Esophagus muscularis mucosa (tissue), 4 donors: ENCODE measurements around the gene LRRC27. TPM values are rescaled to one million over a fixed set of nuclear protein-coding genes. Genes with fewer than 3 reads are reported as not detected.

Experiments used
- DNase-seq: peaks from one replicate; pipeline ENCODE4 v3.0.0-alpha.2; 2017; ENCODE audit errors: extremely low spot score
- H3K27ac ChIP-seq, 4 donors: fragments of 200-600 bp; sonication (generic); replicated peaks in 1 of 4; 1 replicate in 3 of 4; 2 replicates in 1 of 4; pipeline ENCODE4 v1.5.1; 2016 to 2019; ENCODE audit warnings: mild to moderate bottlenecking in 1 of 4
- H3K27me3 ChIP-seq, 4 donors: fragments of 200-600 bp; sonication (generic); one replicate each; pipeline versions ENCODE4 v1.5.1 to v1.6.0; 2016 to 2019
- H3K36me3 ChIP-seq, 4 donors: fragments of 200-600 bp; sonication (generic); one replicate each; pipeline ENCODE4 v1.5.1; 2016 to 2019
- H3K4me1 ChIP-seq, 4 donors: fragments of 200-600 bp; sonication (generic); one replicate each; pipeline ENCODE4 v1.5.1; 2016 to 2019
- H3K4me3 ChIP-seq, 4 donors: fragments of 200-600 bp; sonication (generic); 1 replicate in 2 of 4; 2 replicates in 2 of 4; pipeline ENCODE4 v1.5.1; 2016 to 2019; ENCODE audit warnings: mild to moderate bottlenecking in 4 of 4, moderate library complexity in 1 of 4
- H3K9me3 ChIP-seq, 4 donors: fragments of 200-600 bp; sonication (generic); 1 replicate in 3 of 4; 2 replicates in 1 of 4; pipeline ENCODE4 v1.5.1; 2016 to 2019
- CTCF ChIP-seq, 3 experiments: fragments of 200-600 bp in 2 of 3; fragments of 450-650 bp in 1 of 3; sonication (generic) in 2 of 3; IDR thresholded peaks; one replicate each; pipeline ENCODE4 v1.5.1; 2017 to 2019; ENCODE audit warnings: antibody characterized with exemption in 3 of 3, mild to moderate bottlenecking in 2 of 3, moderate library complexity in 1 of 3
- EP300 ChIP-seq: sonication (generic); formaldehyde crosslinking; IDR thresholded peaks from one replicate; pipeline ENCODE4 v1.6.1; 2017; ENCODE audit warnings: antibody characterized with exemption
- POLR2A ChIP-seq: fragments of 450-650 bp; IDR thresholded peaks from one replicate; pipeline ENCODE4 v1.6.1; 2017; ENCODE audit warnings: antibody characterized with exemption, moderate library complexity, mild to moderate bottlenecking, low read depth
- POLR2AphosphoS5 ChIP-seq, 2 donors: sonication (generic); formaldehyde crosslinking; IDR thresholded peaks; one replicate each; pipeline ENCODE4 v1.6.1; 2017; ENCODE audit warnings: antibody characterized with exemption in 2 of 2
- WGBS: methylation state at CpG from one replicate; pipeline ENCODE4 v1.1.5; 2018; 5-methylcytosine and 5-hydroxymethylcytosine counted together
- intact Hi-C: fragments of 100-400 bp; cut with DNase I; formaldehyde crosslinking; loops from one replicate; pipeline ENCODE4 v1.15.1; 2023
- total RNA-seq, 4 donors: library from RNA; depleted of rRNA; stranded (reverse); fragments of >200 nt; gene quantifications; one replicate each; pipeline versions ENCODE4 v1.1.0 to v1.2.1, GENCODE V29; 2016

LRRC27 gene
- total RNA-seq, 4 donors from 2014 or later, result 5.8 to 19.1 (median 9.5) TPM

GRCh38 chr10:132309471-132309865 lies 22.5 kb upstream of the LRRC27 start:
- intact Hi-C loops, result loop anchor here (2.0 to 5.0 kb wide), 2 partner anchors 21 to 327 kb away; partner anchors contain the start of gene BNIP3
- TF ChIP-seq EP300, result no peak
- TF ChIP-seq CTCF (IDR thresholded peaks at IDR 0.05), result no peak
- TF ChIP-seq POLR2AphosphoS5 (IDR thresholded peaks at IDR 0.05), result no peak
- no peak for TF ChIP-seq POLR2A
- DNase-seq, result no peak
- Histone ChIP-seq H3K4me1 (peaks cover 12 to 27% (median 24%) of the 10 kb centered on the region in 4 donors), H3K9me3 (no peaks in the 10 kb centered on the region), H3K27me3 (no peaks in the 10 kb centered on the region), H3K4me3 (no peak overlapping the region), H3K27ac (no peak overlapping the region), H3K36me3 (no peaks in the 10 kb centered on the region)
- WGBS, result 76% methylated on average over 10 of the region's 12 CpGs

GRCh38 chr10:132309879-132310591 lies 22.0 kb upstream of the LRRC27 start:
- no peak for TF ChIP-seq POLR2A
- TF ChIP-seq POLR2AphosphoS5 (IDR thresholded peaks at IDR 0.05), result no peak
- TF ChIP-seq EP300, result no peak
- no peak for TF ChIP-seq CTCF (IDR thresholded peaks at IDR 0.05)
- Histone ChIP-seq H3K4me1 (peaks cover 12 to 27% (median 24%) of the 10 kb centered on the region in 4 donors), H3K27ac (no peak overlapping the region), H3K4me3 (no peak overlapping the region), H3K36me3 (no peaks in the 10 kb centered on the region), H3K9me3 (no peaks in the 10 kb centered on the region), H3K27me3 (no peaks in the 10 kb centered on the region)
- 82% methylated on average over 5 of the region's 7 CpGs for WGBS
- no peak for DNase-seq
- intact Hi-C loops, result loop anchor here (2.0 to 5.0 kb wide), 2 partner anchors 21 to 328 kb away; partner anchors contain the start of gene BNIP3

- 81% methylated on average over 11 of the region's 17 CpGs for WGBS
- DNase-seq, result no peak
- H3K9me3 ChIP-seq, result no peaks in the 10 kb centered on the region
- H3K27ac ChIP-seq, result no peak overlapping the region
- intact Hi-C loops, result no loop called here
- TF ChIP-seq POLR2AphosphoS5 (IDR thresholded peaks at IDR 0.05), result no peak
- TF ChIP-seq EP300, result no peak
- TF ChIP-seq CTCF (IDR thresholded peaks at IDR 0.05), result no peak
- no peak for TF ChIP-seq POLR2A
- peaks cover 12 to 27% (median 24%) of the 10 kb centered on the region in 4 donors for H3K4me1 ChIP-seq
- H3K36me3 ChIP-seq, result no peaks in the 10 kb centered on the region
- H3K4me3 ChIP-seq, result no peak overlapping the region
- H3K27me3 ChIP-seq, result no peaks in the 10 kb centered on the region
These were observed 21.2 kb upstream of the LRRC27 start for GRCh38 chr10:132310701-132311337.

- Histone ChIP-seq H3K4me3 (no peak overlapping the region), H3K4me1 (peaks cover 12 to 22% (median 22%) of the 10 kb centered on the region in 4 donors), H3K27me3 (no peaks in the 10 kb centered on the region), H3K27ac (no peak overlapping the region), H3K9me3 (no peaks in the 10 kb centered on the region), H3K36me3 (no peaks in the 10 kb centered on the region)
- intact Hi-C loops, result no loop called here
- WGBS, result 86% methylated on average over 18 of the region's 18 CpGs
- no peak for DNase-seq
- no peak for TF ChIP-seq CTCF (IDR thresholded peaks at IDR 0.05)
- no peak for TF ChIP-seq EP300
- TF ChIP-seq POLR2AphosphoS5 (IDR thresholded peaks at IDR 0.05), result no peak
- no peak for TF ChIP-seq POLR2A
These were observed 20.6 kb upstream of the LRRC27 start for GRCh38 chr10:132311338-132311939.
